Stimulated activated CD8-positive, alpha-beta memory T cell treated with anti-CD3 and anti-CD28 coated beads, Interleukin-12 subunit alpha, Interleukin-12 subunit beta, amount 100 ng/mL, for 24 hours (primary cell): ENCODE data around the gene FAM120B.

Experiments
- DNase-seq: peaks from one replicate; pipeline ENCODE4 v3.0.0-alpha.2; 2020; ENCODE audit errors: extremely low read depth

The FAM120B gene

GRCh38 chr6:170417881-170418280, 111.3 kb downstream of the FAM120B start:
- DNase-seq = no peak

DNA sequence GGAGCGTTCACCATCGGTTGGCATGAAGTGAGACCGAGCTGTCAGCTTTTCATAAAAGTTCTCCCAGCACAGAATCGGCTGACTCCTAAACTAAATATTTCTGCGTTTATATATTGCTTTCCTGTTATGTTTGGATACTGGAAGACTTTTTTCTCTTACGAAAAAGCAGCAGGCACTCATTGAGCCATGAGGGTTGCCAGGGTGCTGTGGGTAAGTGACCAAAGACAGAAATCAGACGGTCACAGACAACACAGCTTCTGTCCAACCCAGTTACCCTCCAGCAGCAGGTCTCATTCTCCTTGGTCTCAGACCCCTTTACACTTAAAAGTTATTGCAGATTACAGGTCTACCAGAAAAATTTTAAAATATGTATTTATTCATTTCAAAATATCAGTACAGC, 113.7 kb downstream of the FAM120B start:
- no peak for DNase-seq

- DNase-seq = no peak
These were observed 114.5 kb downstream of the FAM120B start for GRCh38 chr6:170420791-170421776.

DNA sequence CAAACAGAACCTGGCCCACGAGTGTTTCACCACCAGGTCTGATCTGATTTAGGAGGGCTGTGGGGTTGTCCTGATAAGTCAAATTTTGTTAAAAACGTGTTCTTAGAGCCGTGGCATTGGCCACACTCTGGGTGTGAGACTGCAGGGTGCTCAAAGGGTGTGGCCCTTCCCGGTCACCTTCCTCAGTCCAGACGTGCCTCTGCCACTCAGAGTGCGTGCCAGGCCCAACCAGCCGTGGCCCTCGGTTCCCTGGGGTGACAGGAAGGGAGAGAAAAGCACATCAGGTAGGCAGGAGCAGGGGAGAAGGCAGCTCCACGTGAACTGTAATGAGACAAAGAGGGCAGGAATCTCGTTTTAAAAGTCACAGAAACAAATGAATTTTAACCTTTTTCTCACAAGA, 115.4 kb downstream of the FAM120B start:
- no peak for DNase-seq

DNA sequence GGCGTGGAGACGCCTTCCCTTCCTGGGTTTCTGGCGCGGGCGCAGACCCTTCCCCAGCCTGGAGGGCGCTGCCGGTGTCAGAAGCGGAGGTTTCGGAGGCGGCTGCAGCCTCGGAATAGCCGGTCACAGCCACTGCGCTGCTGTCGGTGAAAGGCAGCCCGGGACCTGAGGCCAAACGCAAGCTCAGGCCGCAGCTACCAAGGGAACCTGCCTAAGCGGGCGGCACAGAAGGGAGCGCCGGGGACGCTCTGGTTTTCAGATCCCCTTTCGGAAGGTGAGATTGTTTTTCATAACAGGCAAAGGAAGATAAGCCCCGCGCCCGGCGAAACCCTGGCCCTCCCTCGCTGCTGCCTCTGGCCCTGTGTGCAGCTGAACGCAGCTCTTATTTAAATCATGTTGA, 116.5 kb downstream of the FAM120B start:
- no peak for DNase-seq

GRCh38 chr6:170423814-170424603, 117.5 kb downstream of the FAM120B start:
- no peak for DNase-seq

DNA sequence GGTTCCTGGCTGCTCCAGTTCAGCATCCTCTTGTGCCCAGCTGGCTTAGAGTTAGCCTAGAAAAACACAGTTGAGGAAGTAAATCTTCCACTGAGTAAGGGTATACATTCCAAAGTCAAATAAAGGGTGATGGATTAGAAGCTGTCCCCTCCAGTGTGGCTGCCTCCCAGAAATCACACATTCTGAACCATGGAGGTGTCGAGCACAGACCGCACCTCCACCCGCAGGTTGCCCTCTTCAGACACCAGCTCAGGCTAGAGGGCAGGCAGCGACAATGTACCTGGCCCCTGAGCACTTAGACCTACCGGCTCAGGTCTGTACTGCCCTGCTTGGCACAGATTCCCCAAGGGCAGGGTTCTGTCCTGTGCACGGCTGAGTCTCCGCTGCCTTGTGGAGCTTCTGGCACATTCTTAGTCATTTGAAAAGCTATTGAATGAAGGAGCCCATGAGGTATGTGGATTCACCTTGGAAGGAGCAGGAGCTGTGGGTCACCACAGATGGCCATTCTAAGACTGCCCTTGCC, 118.1 kb downstream of the FAM120B start:
- no peak for DNase-seq

DNA sequence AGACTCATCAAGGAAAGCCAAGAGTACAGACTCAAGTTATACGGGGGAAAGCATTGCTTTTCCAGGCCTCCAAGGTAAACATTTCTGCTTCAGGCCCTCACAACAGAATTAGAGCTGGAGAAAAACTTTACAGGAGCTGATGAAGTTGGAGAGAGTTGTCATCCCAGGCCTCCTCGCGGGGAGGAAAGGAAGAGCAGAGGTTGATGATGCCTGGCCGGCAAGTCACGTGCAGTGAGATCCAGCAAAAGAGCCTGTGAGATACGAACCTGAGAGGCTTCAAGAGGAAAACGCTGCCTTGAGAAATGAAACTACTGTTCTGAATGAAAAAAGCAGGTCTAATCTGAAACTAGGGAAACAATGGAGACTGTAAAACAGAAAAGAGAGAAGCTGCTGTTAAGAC, 122.9 kb downstream of the FAM120B start:
- no peak for DNase-seq

- DNase-seq = no peak
These were observed 126.9 kb downstream of the FAM120B start for GRCh38 chr6:170433163-170434116.

DNA sequence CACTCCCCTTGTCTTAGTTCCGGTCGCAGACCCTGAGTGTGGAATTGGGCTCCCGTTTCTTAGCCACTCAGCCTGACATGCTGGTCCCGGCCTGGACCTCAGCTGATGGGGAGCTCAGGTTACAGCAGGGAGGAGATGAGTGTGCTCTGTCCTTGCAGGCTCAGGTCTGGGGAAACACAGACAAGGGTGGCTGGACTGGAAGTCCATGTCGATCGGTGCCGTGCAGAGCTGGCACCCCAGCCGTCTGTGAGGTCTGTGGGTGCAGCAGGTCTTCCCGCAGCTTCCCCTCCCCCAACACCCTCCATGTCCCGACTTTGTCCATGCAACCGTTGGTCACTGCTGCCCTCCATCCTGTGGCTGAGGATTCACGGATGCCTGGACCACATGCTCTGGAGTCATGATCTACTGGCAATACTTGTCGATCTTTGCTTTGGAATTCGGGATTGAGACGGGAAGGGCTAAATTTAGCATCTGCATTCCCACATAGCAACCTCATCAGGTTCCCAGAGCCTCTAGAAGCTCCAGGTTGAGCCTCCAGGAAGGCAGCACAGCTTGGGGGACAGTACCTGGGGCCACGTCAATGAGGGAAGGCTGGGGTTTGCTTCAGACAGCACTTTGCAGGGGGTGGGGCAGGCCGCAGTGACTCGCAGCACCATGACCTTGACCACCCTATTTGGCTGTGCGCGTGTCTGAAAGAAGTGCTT, 127.7 kb downstream of the FAM120B start:
- no peak for DNase-seq

DNA sequence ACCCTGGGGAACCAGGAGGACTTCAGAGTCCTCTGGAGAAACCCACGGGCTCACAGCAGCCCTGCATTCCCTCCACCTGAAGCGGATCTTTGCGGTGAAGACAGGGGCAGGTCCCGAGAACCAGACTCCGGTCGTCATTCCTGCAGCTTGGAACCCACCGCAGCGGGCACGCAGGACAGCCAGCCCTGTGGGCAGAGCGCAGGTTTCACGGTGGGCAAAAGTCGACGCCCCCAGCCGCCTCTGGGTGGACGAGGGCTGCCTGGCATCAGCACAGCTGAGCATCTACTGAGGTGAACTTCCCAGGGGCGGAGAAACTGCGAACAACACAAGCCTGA, 128.2 kb downstream of the FAM120B start:
- no peak for DNase-seq

GRCh38 chr6:170435766-170436165, 129.2 kb downstream of the FAM120B start:
- DNase-seq = no peak

DNA sequence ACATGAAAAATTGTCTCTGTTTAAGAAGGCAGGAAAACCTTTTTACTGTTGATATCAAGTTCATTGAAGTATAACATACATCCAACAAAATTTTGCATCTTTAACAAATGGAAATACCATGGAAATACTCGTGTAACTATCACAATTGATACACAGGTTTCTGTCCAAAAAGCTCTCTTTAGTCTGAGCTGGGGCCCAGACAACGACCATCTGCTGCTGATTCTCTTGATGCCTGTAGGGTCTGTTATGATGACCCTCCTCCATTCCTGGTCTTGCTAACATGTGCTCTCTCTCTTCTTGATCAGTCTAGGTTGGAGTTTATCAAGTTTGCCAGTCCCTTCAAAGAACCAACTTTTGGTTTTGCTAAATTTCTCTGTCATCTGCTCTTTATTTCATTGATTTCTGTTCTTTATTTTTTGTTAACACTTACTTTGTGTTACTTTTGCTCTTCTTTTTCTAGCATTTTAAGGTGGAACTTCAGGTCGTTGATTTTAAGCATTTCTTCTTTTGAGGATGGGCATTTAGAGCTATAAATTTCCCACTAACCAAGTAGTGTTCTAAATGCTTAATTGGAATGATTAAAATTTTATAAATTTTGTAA, 129.8 kb downstream of the FAM120B start:
- no peak for DNase-seq

- no peak for DNase-seq
These were observed 131.3 kb downstream of the FAM120B start for GRCh38 chr6:170437719-170438401.

GRCh38 chr6:170438402-170438753, 131.8 kb downstream of the FAM120B start:
- DNase-seq = no peak

- no peak for DNase-seq
These were observed 132.3 kb downstream of the FAM120B start for GRCh38 chr6:170438861-170439260.

GRCh38 chr6:170439366-170440361, 133.1 kb downstream of the FAM120B start:
- DNase-seq = no peak

DNA sequence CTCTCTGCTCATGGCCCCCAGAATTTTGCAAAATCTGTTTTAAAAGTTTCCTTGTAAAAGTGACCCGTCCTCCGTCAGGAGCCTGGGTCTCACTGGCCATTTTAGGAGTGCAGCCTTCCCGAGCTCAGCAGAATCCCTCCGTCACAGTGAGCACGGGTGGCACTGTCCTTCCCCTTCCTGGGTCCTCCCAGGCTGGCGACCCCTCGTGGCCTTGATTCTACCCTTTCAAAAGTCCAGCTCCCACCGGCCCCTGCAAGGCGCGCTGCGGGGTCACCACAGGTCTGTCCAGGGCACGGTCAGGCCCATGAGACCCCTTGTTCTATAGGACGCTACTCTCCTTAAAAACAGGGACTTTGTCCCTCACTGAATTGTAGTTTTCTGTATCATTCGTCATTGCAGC, 133.9 kb downstream of the FAM120B start:
- DNase-seq = no peak

DNA sequence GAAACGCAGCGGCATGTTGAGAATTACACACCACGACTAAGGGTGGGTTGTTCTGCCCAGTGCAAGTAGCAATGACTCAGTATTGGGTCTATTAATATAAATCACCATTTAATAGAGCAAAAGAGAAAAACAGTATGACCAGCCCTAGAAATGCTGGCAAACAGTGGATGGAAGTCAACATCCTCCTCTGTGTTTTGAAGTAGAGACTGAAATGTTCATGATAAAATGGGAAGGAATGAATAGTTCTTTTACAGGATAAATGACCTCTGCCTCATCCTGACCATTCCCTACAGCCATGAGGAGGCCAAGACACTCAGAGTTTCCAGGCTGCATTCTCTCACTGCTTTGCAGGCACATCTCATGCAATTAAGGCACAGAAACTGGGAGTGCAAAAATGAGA, 134.8 kb downstream of the FAM120B start:
- DNase-seq = no peak
